ENCODE data around the gene TBC1D14. TPM values are rescaled to one million over a fixed set of nuclear protein-coding genes. Genes with fewer than 3 reads are reported as not detected.

TBC1D14 gene
- total RNA-seq, 3 donors from 2014 or later (not counting 1 experiment from before 2014, with no cell fraction given), result 36.0 to 54.7 (median 53.2) TPM

DNA sequence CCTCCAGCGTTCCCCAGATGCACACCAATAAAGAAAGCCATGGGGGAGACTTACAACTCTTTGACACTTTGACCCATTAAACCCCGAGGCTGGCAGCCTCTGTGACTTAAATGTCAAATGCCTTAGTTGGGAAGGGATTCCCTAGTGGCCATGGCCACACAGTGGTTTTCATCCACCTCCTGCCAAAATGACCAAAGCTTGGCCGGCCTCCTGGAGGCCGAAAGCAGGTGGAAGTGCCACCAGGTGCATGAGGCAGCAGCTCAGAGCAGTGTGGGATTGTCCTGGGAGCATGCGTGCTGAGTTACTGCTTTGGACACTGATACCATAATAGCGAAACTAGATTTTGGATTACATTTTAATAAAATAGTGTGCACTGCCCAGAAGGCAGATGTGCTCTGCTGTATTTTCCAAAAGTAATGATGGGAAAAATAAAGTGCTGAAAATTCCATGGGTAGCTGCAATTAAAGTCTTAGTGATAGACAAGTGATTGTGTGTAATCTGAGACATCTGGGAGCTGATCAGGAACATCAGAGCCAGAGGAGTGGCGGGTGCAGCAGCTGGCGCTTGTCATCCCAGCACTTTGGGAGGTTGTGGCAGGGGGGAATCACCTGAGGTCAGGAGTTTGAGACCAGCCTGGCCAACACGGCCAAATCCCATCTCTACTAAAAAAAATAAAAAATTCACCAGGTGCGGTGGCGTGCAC is 93.7 kb downstream of the TBC1D14 start:
- Mint-ChIP-seq H3K9me3 (no peaks in the 10 kb centered on the region), H3K36me3 (peaks cover 11% of the 10 kb centered on the region), H3K27ac (no peak overlapping the region), H3K4me3 (no peak overlapping the region), H3K27me3 (ENCODE audit: low read depth in 2 of 2) (no peaks in the 10 kb centered on the region), H3K4me1 (peaks cover 0 to 4% of the 10 kb centered on the region in 2 donors)
- WGBS (ENCODE audit: insufficient coverage), result 88% methylated on average over 9 of the region's 11 CpGs
- DNase-seq, result no peak
- TF ChIP-seq, protein P1, sequence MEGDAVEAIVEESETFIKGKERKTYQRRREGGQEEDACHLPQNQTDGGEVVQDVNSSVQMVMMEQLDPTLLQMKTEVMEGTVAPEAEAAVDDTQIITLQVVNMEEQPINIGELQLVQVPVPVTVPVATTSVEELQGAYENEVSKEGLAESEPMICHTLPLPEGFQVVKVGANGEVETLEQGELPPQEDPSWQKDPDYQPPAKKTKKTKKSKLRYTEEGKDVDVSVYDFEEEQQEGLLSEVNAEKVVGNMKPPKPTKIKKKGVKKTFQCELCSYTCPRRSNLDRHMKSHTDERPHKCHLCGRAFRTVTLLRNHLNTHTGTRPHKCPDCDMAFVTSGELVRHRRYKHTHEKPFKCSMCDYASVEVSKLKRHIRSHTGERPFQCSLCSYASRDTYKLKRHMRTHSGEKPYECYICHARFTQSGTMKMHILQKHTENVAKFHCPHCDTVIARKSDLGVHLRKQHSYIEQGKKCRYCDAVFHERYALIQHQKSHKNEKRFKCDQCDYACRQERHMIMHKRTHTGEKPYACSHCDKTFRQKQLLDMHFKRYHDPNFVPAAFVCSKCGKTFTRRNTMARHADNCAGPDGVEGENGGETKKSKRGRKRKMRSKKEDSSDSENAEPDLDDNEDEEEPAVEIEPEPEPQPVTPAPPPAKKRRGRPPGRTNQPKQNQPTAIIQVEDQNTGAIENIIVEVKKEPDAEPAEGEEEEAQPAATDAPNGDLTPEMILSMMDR (IDR thresholded peaks at IDR 0.05), result no peak
- H3K27ac ChIP-seq (ENCODE audit: low read length), result no peak overlapping the region
- H3K4me1 ChIP-seq (ENCODE audit: control insufficient read depth, insufficient read depth, low read length), result no peaks in the 10 kb centered on the region
- no peaks in the 10 kb centered on the region for H3K27me3 ChIP-seq (ENCODE audit: control insufficient read depth, insufficient read depth, low read length)
- no peak overlapping the region for H3K4me3 ChIP-seq (ENCODE audit: low read length)
- intact Hi-C loops (cut with micrococcal nuclease), result no loop called here
- no peak for ATAC-seq
- H3K36me3 ChIP-seq (ENCODE audit: control insufficient read depth, insufficient read depth, low read length), result peaks cover 65% of the 10 kb centered on the region
- H3K9me3 ChIP-seq (ENCODE audit: control insufficient read depth, insufficient read depth, low read length), result no peaks in the 10 kb centered on the region

GRCh38 chr4:7003879-7004240 is 94.2 kb downstream of the TBC1D14 start:
- Histone ChIP-seq H3K9me3 (ENCODE audit: control insufficient read depth, insufficient read depth, low read length) (no peaks in the 10 kb centered on the region), H3K36me3 (ENCODE audit: control insufficient read depth, insufficient read depth, low read length) (peaks cover 62% of the 10 kb centered on the region), H3K27ac (ENCODE audit: low read length) (no peak overlapping the region), H3K4me1 (ENCODE audit: control insufficient read depth, insufficient read depth, low read length) (no peaks in the 10 kb centered on the region), H3K4me3 (ENCODE audit: low read length) (no peak overlapping the region), H3K27me3 (ENCODE audit: control insufficient read depth, insufficient read depth, low read length) (no peaks in the 10 kb centered on the region)
- Mint-ChIP-seq H3K9me3 (no peaks in the 10 kb centered on the region), H3K36me3 (peaks cover 11% of the 10 kb centered on the region), H3K4me1 (peaks cover 0 to 4% of the 10 kb centered on the region in 2 donors), H3K27me3 (ENCODE audit: low read depth in 2 of 2) (no peaks in the 10 kb centered on the region), H3K4me3 (no peak overlapping the region), H3K27ac (no peak overlapping the region)
- intact Hi-C loops (cut with micrococcal nuclease), result no loop called here
- DNase-seq (no peak), ATAC-seq (no peak)
- TF ChIP-seq, protein P1 (IDR thresholded peaks at IDR 0.05), result no peak
- WGBS (ENCODE audit: insufficient coverage), result 94% methylated on average over 8 of the region's 8 CpGs

- Histone ChIP-seq H3K4me3 (ENCODE audit: low read length) (no peak overlapping the region), H3K36me3 (ENCODE audit: control insufficient read depth, insufficient read depth, low read length) (peaks cover 62% of the 10 kb centered on the region), H3K4me1 (ENCODE audit: control insufficient read depth, insufficient read depth, low read length) (no peaks in the 10 kb centered on the region), H3K27ac (ENCODE audit: low read length) (no peak overlapping the region), H3K9me3 (ENCODE audit: control insufficient read depth, insufficient read depth, low read length) (no peaks in the 10 kb centered on the region), H3K27me3 (ENCODE audit: control insufficient read depth, insufficient read depth, low read length) (no peaks in the 10 kb centered on the region)
- no peaks in the 10 kb centered on the region for H3K27me3 Mint-ChIP-seq (ENCODE audit: low read depth in 2 of 2)
- peaks cover 0 to 1% of the 10 kb centered on the region in 2 donors for H3K4me1 Mint-ChIP-seq
- peaks cover 11% of the 10 kb centered on the region for H3K36me3 Mint-ChIP-seq
- TF ChIP-seq, protein P1 (IDR thresholded peaks at IDR 0.05), result no peak
- no peaks in the 10 kb centered on the region for H3K9me3 Mint-ChIP-seq
- intact Hi-C loops (cut with micrococcal nuclease), result no loop called here
- H3K27ac Mint-ChIP-seq, result no peak overlapping the region
- H3K4me3 Mint-ChIP-seq, result no peak overlapping the region
- WGBS (ENCODE audit: insufficient coverage), result 97% methylated on average over 4 of the region's 4 CpGs
- ATAC-seq, result no peak
- no peak for DNase-seq
These were observed 94.7 kb downstream of the TBC1D14 start for GRCh38 chr4:7004331-7004730.

DNA sequence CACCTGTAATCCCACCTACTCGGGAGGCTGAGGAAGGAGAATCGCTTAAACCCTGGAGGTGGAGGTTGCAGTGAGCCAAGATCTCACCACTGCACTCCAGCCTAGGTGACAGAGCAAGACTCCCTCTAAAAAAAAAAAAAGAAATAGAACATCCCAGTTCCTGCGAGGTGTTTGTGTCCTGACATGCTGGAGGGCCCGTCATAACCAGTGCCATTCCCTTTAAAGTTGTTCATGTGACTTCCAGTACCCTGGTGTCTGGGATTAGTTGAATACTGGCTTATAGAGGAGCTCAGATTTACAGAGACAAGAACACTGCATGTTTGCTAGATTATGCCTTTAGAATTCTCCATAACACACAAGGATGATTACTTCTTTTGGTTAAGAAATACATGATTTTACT is 95.9 kb downstream of the TBC1D14 start:
- TF ChIP-seq, protein P1 (IDR thresholded peaks at IDR 0.05), result no peak
- H3K9me3 Mint-ChIP-seq, result no peaks in the 10 kb centered on the region
- H3K27ac Mint-ChIP-seq, result no peak overlapping the region
- Histone ChIP-seq H3K27ac (ENCODE audit: low read length) (no peak overlapping the region), H3K27me3 (ENCODE audit: control insufficient read depth, insufficient read depth, low read length) (no peaks in the 10 kb centered on the region), H3K9me3 (ENCODE audit: control insufficient read depth, insufficient read depth, low read length) (no peaks in the 10 kb centered on the region), H3K4me3 (ENCODE audit: low read length) (no peak overlapping the region), H3K4me1 (ENCODE audit: control insufficient read depth, insufficient read depth, low read length) (no peaks in the 10 kb centered on the region), H3K36me3 (ENCODE audit: control insufficient read depth, insufficient read depth, low read length) (peaks cover 61% of the 10 kb centered on the region)
- ATAC-seq (no peak), DNase-seq (no peak)
- no peaks in the 10 kb centered on the region for H3K4me1 Mint-ChIP-seq
- no peak overlapping the region for H3K4me3 Mint-ChIP-seq
- intact Hi-C loops (cut with micrococcal nuclease), result no loop called here
- peaks cover 11% of the 10 kb centered on the region for H3K36me3 Mint-ChIP-seq
- H3K27me3 Mint-ChIP-seq (ENCODE audit: low read depth in 2 of 2), result no peaks in the 10 kb centered on the region
- 97% methylated on average over 4 of the region's 4 CpGs for WGBS (ENCODE audit: insufficient coverage)

Measured in natural killer cell (primary cell).